HG02943 (cell line): Measurements from ENCODE around the gene CH25H.
"Not testable (repeated sequence)": the region's sequence is repeated elsewhere in the genome, so short reads cannot be mapped to it uniquely, and the experiment has no call there.

Source experiments
- ATAC-seq: cut with Tn5 transposase; IDR thresholded peaks from one replicate; pipeline ENCODE4 v1.9.1; 2021; ENCODE audit warnings: mild to moderate bottlenecking, low read depth, moderate library complexity; ENCODE audit not compliant: unreplicated experiment

The CH25H gene

DNA sequence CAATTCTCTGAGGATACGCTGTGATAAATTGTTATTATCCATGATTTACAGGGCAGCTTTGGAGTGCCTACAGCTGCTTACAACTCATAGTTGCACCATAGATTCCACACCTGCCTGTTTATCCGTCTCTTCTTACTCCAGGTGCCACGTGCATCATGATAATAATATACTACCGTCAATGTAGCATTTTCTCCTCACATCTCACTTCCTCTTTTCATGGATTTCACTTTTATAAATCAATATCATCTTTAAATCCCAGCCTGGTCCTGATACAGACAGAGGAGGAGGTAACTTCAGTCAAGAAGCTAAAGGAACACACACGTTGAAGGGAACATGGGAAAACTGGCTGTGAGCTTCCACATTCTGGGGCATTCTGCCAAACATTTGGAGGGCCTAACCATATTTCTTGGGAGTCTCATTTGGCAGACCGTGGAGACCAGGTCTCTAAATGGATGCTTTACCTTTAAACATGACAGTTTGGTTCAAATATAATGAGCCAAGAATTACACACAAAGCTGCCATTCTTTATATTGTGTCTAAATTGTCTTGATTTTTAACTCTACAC is 2.4 kb downstream of the CH25H start:
- ATAC-seq: no peak

DNA sequence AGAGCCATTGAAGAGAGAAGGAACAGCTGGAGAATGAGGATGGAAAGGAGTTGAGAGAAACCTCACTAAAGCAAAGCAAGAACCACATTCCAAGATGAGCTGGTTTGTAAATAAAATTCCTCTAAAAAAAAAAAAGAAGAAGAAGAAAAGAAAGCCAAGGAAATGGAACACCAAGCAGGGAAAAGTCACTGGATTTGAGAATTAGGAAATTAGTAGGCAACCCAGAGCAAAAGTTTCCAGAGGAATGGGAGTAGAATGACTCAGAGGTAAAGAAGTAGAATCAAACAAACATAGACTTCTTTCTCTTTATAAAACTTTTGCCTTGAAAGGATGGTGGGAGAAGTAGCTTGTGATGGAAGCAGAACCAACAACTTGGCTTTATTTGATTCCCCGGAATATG is 3.9 kb downstream of the CH25H start:
- ATAC-seq: no peak

DNA sequence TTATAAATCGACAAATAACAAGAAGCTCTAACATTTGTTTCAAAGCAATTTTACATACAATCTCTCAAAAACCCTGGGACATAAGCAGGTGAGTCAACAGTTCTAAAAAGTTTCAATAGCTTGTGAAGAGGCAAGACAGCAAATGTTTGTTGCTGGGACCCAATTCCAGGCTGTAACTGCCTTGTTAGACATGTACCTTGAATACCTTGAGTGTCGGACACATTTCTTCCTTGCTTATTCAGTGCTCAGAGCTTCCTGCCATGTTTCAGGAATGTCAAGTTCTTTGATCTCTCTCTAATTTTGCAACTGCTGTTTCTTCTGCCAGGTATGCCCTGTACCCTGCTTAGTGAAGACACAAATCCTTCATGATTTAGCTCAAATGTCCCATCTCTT is 5.1 kb downstream of the CH25H start:
- no peak for ATAC-seq

DNA sequence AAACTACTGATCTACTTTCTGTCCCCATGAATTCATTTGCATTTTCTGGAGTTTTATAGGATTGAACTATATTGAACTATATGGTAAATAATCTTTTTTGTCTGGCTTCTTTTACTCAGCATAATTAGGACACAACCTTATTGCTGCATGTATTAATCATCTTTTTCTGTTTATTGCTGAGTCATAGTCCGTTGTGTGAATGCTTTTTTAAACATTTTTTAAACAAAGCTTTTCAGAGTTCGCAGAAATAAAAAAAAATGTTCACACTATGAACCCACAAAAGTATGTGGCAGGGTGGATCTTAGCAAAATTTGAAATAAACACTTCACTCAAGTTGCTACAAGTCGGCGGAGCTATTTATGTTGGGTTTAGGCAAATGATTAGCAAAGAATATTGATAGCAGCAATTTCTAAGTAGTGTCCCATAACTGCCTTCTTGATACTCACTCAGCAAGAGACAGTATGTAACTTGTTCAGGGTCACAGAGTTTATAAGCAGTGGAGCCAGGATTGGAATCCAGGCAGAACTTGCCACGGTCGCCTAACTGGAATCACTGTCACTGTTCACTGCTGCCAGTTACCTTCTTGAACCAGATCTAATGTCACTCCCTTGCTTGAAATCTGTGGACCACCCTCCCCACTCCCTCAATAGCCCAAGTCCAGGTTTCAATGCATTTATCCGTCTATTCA is 5.6 kb downstream of the CH25H start:
- no peak for ATAC-seq

DNA sequence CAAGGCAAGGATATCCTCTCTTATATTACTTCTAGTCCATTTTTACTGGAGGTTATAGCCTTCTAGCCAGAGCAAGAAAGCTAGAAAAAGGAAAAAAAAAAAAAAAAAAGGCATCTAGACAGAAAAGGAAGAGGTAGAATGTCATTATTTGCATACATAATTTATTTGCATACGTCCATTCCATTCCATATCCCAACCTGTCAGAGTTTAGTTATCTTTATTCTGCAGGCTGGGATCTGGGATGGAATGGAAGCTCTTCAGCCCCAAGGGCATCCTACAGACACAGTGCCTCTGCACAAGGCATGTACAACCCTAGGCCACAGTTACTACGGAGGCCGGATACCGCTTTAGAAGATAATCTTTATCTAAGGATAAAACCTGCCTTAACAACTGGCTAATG is 9.6 kb downstream of the CH25H start:
- ATAC-seq: no peak

DNA sequence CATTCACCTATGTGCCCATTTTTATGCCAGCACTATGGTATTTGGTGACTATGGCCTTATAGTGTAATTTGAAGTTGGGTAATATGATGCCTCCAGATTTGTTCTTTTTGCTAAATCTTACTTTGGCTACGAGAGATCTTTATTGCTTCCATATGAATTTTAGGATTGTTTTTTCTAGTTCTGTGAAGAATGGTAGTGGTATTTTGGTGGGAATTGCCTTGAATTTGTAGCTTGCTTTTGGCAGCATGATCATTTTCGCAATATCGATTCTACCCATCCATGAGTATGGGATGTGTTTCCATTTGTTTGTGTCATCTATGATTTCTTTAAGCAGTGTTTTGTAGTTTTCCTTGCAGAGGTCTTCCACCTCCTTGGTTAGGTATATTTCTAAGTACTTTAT is 15.8 kb downstream of the CH25H start:
- ATAC-seq: not testable (repeated sequence)

DNA sequence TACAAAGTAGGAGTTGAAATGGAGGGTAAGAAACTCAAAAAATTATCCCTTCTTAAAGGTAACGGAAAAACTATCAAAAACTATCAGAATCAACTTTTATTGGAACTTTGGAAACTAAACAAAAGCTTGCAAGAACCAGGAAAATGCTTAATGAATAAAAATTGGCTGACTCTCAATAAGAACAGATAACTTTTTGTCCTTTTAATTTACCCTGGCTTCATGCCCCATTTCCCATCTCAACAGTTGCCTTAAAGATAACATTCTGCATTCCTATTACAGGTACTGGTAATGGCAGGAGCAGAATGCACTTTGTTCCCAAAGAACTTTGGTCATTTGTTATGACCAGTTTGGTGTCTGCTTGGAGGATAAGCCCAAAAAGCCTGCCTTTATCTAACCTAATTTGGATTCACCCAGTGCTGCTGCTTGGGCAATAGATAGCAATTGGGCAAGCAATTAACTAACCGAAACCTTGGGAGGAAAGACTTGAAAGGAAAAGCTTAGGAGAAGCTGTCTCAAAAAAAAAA is 17.8 kb downstream of the CH25H start:
- no peak for ATAC-seq

DNA sequence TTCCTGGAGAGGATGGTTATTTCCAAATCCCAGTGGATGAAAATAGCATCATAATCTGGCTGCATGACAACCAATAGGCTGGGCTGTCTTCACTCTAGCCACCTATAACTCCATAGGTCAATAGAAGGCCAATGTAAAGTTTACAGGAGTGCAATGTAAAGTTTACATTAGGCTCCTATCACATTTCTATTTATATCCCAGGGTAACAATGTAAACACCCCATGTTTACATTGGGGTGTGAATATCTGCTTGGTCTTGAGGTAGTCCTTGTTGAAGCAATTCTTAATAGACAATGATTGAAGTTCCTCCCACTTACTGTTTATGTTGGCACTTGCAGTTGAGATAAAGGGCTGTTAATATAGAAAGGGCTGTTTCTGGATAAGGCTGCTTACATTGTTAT is 21.5 kb downstream of the CH25H start:
- ATAC-seq: no peak

DNA sequence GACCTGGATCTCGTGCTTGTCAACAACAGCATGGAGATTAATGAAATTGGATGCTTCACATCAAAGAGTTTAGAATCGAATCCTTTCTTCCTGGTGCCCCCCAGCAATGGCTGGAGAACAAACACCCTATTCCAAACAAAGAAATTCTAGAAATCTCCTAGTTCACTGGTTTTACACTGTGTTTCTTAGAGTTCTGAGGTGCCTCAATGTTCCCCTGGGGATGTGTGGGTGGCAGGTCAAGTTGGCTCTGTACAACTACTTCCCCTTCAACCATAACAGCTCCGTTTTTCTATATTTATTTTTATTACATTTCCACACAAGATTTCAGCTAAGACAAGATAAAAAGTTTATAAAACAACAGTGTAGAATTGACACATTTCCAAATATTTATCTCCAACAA is 22.5 kb downstream of the CH25H start:
- ATAC-seq: no peak

DNA sequence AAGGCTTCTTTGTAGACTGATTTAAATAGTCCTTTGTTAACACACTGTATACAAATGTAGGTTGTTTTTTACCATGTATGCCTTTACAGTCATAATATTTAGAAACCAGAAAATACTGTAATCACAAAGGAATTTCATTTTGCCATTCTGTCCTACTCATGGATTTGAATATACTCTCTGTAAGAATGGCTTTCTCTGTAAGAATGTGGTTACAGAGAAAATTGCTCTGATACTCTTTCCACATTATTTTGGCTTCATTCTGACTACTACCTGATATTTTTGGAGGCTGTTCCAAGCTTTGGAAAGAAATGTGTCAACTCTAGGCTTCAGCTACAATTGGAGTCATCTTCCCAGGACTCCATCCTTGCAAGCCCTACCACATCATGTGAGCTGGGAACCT is 23.5 kb downstream of the CH25H start:
- no peak for ATAC-seq

DNA sequence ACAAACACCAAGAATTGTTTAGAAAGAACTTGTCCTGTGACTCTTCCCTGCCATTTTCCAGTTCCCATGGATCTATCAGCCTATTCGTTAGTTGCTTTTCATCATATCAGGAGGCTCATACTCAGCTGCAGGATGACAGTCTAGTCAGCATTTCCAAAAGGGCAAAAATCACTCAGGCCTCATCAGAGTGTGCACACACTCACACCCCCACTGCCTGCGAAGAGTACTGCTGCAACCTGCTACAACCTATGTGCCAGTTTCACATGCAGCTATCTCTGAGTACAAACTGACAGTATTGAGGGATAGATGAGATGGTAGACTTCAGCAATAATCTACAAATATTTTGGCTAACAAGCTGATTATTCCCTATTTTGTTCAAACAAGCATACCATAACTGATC is 24.2 kb downstream of the CH25H start:
- no peak for ATAC-seq

DNA sequence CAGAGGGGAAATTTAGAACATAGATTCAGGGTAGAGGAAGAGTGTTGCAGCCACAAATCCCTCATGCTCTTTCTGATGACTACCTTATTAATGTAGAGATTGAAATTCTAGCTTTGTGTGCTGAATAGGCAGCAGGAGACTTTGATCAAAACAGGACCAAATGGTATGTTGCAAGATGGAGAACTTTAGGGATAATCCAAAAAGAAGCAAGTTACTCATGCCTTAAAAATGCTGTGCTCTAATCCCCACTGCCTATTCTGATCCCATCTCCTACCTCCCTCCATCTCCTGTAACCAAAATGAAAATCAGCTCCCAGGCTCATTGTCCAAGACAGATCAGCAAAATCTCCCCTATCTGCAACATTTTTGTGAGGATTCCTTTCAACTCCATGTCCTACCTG is 31.3 kb downstream of the CH25H start:
- ATAC-seq: no peak

DNA sequence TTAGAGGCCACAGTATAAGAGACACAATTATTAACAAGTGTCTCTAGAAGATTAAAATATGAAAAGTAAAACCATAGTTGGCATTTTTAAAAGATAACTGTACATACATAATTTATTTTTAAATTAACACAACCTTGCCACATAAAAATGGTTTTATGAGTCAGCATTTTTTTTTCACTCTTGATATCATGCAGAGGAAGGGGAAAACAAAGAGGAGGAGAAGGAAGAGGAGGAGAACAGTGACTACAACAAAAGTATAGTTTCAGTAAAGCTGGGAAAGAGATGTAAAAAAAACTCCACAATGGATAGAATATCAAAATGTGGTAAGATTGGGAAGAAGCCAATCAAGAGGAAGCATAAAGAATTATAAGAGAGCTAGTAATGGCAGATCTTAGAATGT is 34.0 kb downstream of the CH25H start:
- no peak for ATAC-seq

DNA sequence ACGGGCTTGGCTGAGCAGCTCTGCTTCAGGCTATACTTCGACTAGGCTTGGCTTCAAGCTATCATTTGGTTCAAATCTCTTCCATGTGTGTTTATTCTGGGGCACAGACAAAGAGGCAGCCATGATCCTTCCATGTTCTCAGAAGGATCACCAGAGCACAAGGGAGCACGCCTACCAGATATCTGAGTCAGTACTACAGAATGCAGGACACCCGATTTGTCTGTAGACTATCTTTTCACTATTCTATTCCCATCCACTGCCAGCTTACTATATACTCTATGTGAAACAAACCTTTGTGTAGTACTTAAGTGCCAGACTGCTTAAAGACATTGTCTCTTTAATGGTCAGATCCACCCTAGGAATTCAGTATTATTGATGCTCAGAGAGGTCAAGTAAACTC is 35.1 kb downstream of the CH25H start:
- no peak for ATAC-seq

DNA sequence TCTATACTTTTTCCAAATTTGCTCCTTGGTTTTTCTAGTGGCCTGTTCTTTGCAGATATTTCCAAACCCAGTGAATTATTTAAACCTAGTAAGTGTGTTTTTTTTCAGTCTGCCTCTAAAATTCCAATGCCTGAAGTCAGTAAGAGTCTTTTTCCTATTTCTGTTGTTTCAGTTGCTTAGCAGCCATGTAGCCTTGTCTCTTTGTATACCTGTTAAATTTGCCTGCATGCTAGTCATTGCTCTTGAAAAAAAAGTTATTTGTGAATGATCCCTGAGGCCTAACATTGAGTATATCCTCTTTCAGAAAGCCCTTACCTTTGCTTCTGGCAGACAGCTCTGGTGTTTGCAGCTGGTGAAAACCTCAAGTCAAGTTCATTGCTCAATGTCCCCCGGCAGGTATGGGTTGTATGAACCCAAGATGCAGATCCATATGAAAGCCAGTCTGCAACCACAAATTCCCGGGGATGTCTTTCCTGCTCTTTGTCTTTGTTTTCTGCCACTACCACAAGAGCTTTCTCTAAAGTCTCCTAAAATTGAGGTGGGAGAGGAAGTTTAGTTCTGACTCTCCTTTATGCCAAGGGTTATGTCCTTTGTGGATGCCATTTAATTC is 35.7 kb downstream of the CH25H start:
- ATAC-seq: no peak

DNA sequence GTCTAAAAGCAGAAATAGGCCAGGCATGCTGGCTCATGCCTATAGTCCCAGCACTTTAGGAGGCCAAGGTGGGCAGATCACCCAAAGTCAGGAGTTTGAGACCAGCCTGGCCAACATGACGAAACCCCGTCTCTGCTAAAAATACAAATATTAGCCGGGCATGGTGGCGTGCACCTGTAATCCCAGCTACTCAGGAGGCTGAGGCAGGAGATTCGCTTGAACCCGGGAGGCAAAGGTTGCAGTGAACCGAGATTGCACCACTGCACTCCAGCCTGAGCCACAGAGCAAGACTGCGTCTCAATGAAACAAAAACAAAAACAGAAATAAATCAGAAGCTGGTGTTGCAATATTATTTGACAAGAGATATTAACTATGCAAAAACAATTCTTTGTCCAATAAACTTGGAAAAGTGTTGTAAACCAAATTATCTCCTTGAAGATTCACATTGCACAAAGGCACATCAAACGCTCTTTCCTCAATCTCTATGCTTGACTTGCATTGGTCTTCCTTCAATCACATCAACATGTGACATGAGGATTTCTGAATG is 38.7 kb downstream of the CH25H start:
- not testable (repeated sequence) for ATAC-seq

DNA sequence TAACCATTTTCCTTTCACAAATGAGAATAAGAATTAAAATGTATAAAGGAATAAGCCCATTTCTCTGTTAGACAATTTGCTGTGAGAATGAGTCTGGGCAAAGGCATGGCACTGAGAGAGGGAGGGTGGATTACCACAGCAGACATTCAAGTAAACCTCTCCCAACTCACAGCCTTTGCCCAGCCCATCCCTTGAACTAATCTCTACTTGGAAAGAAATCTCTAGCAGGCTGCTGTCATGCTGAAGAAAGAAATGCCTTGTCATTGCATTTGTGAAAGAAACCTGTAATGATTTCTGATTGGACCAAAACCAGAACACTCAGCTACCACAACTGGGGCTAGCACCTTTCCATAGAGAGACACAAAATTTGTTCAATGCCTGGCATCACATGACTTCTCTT is 39.2 kb downstream of the CH25H start:
- ATAC-seq: no peak

DNA sequence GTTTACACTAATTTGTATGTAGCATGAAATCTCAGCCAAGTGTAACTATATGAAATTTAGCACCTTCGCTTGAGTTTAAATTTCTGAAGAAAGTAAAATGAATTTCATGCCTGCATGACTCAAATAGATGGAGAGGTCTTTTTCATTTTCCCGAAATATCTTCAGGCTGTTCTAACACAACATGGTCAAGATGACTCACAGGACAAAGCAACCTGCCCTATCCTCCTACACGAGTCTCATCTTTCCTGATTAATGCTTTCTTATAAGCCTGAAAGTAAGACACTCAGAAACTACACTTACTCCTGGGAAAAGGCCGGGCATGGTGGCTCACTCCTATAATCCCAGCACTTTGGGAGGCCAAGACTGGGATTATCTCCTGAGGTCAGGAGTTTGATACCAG is 41.2 kb downstream of the CH25H start:
- ATAC-seq: no peak

DNA sequence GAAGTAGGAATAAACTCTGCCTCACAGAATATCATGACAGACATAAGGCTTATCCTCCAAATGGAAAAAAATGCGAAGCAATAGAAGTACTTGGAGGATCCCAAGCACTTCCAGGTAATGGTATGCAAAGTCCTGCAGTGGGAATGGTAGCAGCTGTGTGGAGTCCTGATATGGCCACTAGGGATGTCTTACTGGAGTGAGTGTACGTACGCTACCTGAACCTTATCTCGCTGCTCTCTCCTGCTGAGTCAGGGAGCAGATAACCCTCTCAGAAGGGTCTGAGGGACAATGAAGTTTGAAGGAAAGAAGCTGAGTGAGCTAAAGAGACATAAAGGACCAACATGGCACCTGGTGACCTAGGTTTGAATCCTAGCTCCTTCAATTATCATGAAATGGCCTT is 42.2 kb downstream of the CH25H start:
- no peak for ATAC-seq

DNA sequence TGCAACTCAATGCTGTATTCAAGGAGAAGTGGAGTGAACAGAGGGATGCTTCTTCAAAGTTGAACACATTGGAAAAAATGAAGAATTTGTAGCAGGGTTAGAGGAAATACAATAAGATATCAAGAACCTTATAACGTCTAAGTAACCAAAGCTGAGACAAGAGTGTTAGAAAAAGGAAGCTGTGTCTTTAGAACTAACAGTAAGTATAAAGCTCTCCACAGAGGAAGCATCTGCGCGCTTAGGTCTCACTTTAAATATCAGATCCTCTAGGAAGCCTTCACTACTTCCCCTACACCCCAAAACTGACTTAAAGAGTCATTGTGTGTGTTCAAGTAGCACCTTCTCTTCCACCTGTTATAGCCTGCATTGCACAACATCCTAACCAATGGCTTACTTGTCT is 43.0 kb downstream of the CH25H start:
- ATAC-seq: peak; percentile 7

DNA sequence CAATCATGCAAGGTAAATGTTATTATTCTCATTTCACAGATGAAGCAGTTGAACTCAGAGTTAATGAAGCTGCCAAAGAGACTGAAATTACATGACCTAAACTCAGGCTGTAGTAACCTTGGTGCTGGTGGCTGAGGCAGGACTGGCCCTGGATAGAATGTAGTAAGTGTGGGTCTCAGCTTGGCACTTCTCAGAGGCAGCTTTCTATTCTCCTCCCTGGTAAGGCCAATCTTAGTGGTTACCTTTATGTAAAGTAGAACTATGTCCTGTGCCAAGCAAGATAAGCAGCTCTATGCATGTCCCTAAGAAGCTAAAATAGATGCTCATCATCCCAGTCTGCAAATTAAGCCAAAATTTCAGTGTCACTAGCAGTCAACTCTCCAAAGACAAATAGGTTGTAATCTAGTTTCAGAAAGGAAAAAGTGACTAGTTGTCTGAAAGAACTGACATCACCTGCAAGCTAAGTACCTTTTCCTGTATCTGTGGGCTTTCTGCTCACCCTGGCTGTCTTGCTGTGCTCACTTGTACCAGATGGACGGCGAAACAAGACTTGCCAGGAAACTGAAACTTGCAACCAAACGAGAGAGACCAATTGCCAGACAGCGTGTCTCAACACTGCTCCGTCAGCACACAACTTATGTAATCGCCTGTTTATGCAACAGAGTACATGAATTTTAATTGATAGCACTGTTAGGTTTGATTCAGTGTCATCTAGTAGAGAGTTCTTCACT is 43.7 kb downstream of the CH25H start:
- ATAC-seq: peak; percentile 98
